Small intestine (tissue), 7 donors: Measurements from ENCODE around the gene STPG2. TPM values are rescaled to one million over a fixed set of nuclear protein-coding genes. Genes with fewer than 3 reads are reported as not detected.
A peak's percentile ranks its signal among the peaks of the same experiment; 100 is the strongest.

Source experiments
- DNase-seq, 2 donors: peaks; one replicate each; pipeline versions ENCODE4 v3.0.0 to v3.0.0-alpha.2; 2013
- FAIRE-seq: peaks from 2 replicates; lab custom pipeline; 2012; peaks lifted over from hg19 to GRCh38; lab: Jason Lieb, UNC
- H3K27ac ChIP-seq, 3 donors: one replicate each; pipeline ENCODE4 v1.5.1; 2013; ENCODE audit warnings: low read length in 2 of 3, mild to moderate bottlenecking in 2 of 3, control low read depth in 1 of 3, inconsistent platforms in 1 of 3, low read depth in 1 of 3, moderate library complexity in 1 of 3
- H3K27me3 ChIP-seq, 3 donors: one replicate each; pipeline ENCODE4 v1.6.1; 2013; ENCODE audit warnings: low read length in 3 of 3, inconsistent platforms in 1 of 3; ENCODE audit not compliant: control insufficient read depth in 3 of 3, insufficient read depth in 3 of 3
- H3K36me3 ChIP-seq, 3 donors: one replicate each; pipeline ENCODE4 v1.6.1; 2013; ENCODE audit warnings: low read length in 3 of 3, inconsistent platforms in 1 of 3, low read depth in 1 of 3, mild to moderate bottlenecking in 1 of 3, moderate library complexity in 1 of 3; ENCODE audit not compliant: control insufficient read depth in 3 of 3, insufficient read depth in 2 of 3
- H3K4me1 ChIP-seq, 3 donors: one replicate each; pipeline ENCODE4 v1.6.1; 2013; ENCODE audit warnings: low read length in 2 of 3, inconsistent platforms in 1 of 3, low read depth in 1 of 3, mild to moderate bottlenecking in 1 of 3, moderate library complexity in 1 of 3; ENCODE audit not compliant: control insufficient read depth in 3 of 3, insufficient read depth in 2 of 3
- H3K4me3 ChIP-seq, 3 donors: one replicate each; pipeline ENCODE4 v1.5.1; 2013; ENCODE audit warnings: low read length in 3 of 3, control low read depth in 1 of 3, inconsistent platforms in 1 of 3, low read depth in 1 of 3, mild to moderate bottlenecking in 1 of 3, moderate library complexity in 1 of 3
- H3K9me3 ChIP-seq, 2 donors: one replicate each; pipeline ENCODE4 v1.6.1; 2013; ENCODE audit warnings: low read depth in 1 of 2, low read length in 1 of 2; ENCODE audit not compliant: control insufficient read depth in 2 of 2, insufficient read depth in 1 of 2
- WGBS, 3 donors: extraction: QIAGEN DNeasy Blood & Tissue Kit; methylation state at CpG; one replicate each; pipeline ENCODE4 v1.1.7; 2013; 5-methylcytosine and 5-hydroxymethylcytosine counted together
- polyA plus RNA-seq, 4 donors: library from polyadenylated mRNA; stranded (reverse) in 3 of 4; unstranded in 1 of 4; fragments of 200-250 nt in 3 of 4; fragments of 120-200 nt in 1 of 4; gene quantifications; one replicate each; pipeline versions ENCODE4 v1.2.1 to v1.2.3, GENCODE V29; 2013
- donor health status: healthy with polysubstance abuse.
- donor health status: control.
- donor health status: control.
- donor health status: Bipolar disorder and iron deficiency.
- donor health status: healthy.

Gene STPG2
- polyA plus RNA-seq, 4 donors, result 0.01 to 0.40 TPM; not detected in 2

GRCh38 chr4:98162696-98163095, 19.4 kb upstream of the STPG2 start:
- Histone ChIP-seq H3K36me3 (no peaks in the 10 kb centered on the region), H3K4me3 (no peak overlapping the region), H3K9me3 (no peaks in the 10 kb centered on the region), H3K4me1 (no peaks in the 10 kb centered on the region), H3K27me3 (peaks cover 0 to 3% (median 0%) of the 10 kb centered on the region in 3 donors), H3K27ac (no peak overlapping the region)
- FAIRE-seq (no peak), DNase-seq (no peak)
- WGBS, 3 donors, result 86 to 97% (median 90%) methylated on average over 3 of the region's 3 CpGs

- H3K4me1 ChIP-seq, result no peaks in the 10 kb centered on the region
- no peak for FAIRE-seq
- no peaks in the 10 kb centered on the region for H3K36me3 ChIP-seq
- no peak overlapping the region for H3K4me3 ChIP-seq
- no peaks in the 10 kb centered on the region for H3K9me3 ChIP-seq
- WGBS, 3 donors, result 66 to 81% (median 66%) methylated on average over 4 of the region's 4 CpGs
- no peaks in the 10 kb centered on the region for H3K27me3 ChIP-seq
- DNase-seq, result peak in 1 of 2 donors; percentile 9
- no peak overlapping the region for H3K27ac ChIP-seq
These were observed 8.1 kb upstream of the STPG2 start for GRCh38 chr4:98151145-98151924.

GRCh38 chr4:98150092-98150761, 7.0 kb upstream of the STPG2 start:
- no peaks in the 10 kb centered on the region for H3K9me3 ChIP-seq
- H3K4me1 ChIP-seq, result no peaks in the 10 kb centered on the region
- FAIRE-seq, result peak; percentile 95
- H3K36me3 ChIP-seq, result no peaks in the 10 kb centered on the region
- H3K27ac ChIP-seq, result no peak overlapping the region
- H3K4me3 ChIP-seq, result no peak overlapping the region
- no peak for DNase-seq
- H3K27me3 ChIP-seq, result no peaks in the 10 kb centered on the region

GRCh38 chr4:98148856-98149255, 5.6 kb upstream of the STPG2 start:
- no peaks in the 10 kb centered on the region for H3K27me3 ChIP-seq
- no peak overlapping the region for H3K4me3 ChIP-seq
- FAIRE-seq (no peak), DNase-seq (peak in 1 of 2 donors; percentile 5)
- H3K9me3 ChIP-seq, result no peaks in the 10 kb centered on the region
- no peaks in the 10 kb centered on the region for H3K36me3 ChIP-seq
- no peak overlapping the region for H3K27ac ChIP-seq
- no peaks in the 10 kb centered on the region for H3K4me1 ChIP-seq

- H3K4me3 ChIP-seq, result no peak overlapping the region
- no peaks in the 10 kb centered on the region for H3K4me1 ChIP-seq
- no peaks in the 10 kb centered on the region for H3K27me3 ChIP-seq
- no peak overlapping the region for H3K27ac ChIP-seq
- 63 to 95% (median 75%) methylated on average over 3 of the region's 3 CpGs for WGBS, 3 donors
- DNase-seq (no peak), FAIRE-seq (no peak)
- peaks cover 0 to 2% (median 0%) of the 10 kb centered on the region in 3 donors for H3K36me3 ChIP-seq
- peaks cover 0 to 4% of the 10 kb centered on the region in 2 donors for H3K9me3 ChIP-seq
These were observed 17.1 kb downstream of the STPG2 start for GRCh38 chr4:98126141-98126540.

- no peaks in the 10 kb centered on the region for H3K4me1 ChIP-seq
- peaks cover 0 to 4% of the 10 kb centered on the region in 2 donors for H3K9me3 ChIP-seq
- FAIRE-seq (no peak), DNase-seq (peak in 1 of 2 donors; percentile 7)
- no peaks in the 10 kb centered on the region for H3K27me3 ChIP-seq
- H3K4me3 ChIP-seq, result no peak overlapping the region
- H3K27ac ChIP-seq, result no peak overlapping the region
- H3K36me3 ChIP-seq, result peaks cover 0 to 2% (median 0%) of the 10 kb centered on the region in 3 donors
- WGBS, 3 donors, result 8 to 70% (median 39%) methylated on average over 2 of the region's 2 CpGs
These were observed 17.7 kb downstream of the STPG2 start for GRCh38 chr4:98125585-98125984.

- Histone ChIP-seq H3K9me3 (no peaks in the 10 kb centered on the region), H3K36me3 (no peaks in the 10 kb centered on the region), H3K27ac (no peak overlapping the region), H3K27me3 (no peaks in the 10 kb centered on the region), H3K4me1 (no peaks in the 10 kb centered on the region), H3K4me3 (no peak overlapping the region)
- WGBS, 3 donors, result 89 to 93% (median 92%) methylated on average over 2 of the region's 2 CpGs
- no peak for FAIRE-seq
- no peak for DNase-seq
These were observed 25.9 kb downstream of the STPG2 start for GRCh38 chr4:98117363-98117762.

GRCh38 chr4:98113012-98113411, 30.3 kb downstream of the STPG2 start:
- no peak overlapping the region for H3K27ac ChIP-seq
- FAIRE-seq (no peak), DNase-seq (peak; percentile 12 to 20)
- no peak overlapping the region for H3K4me3 ChIP-seq
- WGBS, 3 donors, result 27 to 41% (median 41%) methylated on average over 3 of the region's 3 CpGs
- H3K36me3 ChIP-seq, result no peaks in the 10 kb centered on the region
- H3K9me3 ChIP-seq, result no peaks in the 10 kb centered on the region
- no peaks in the 10 kb centered on the region for H3K4me1 ChIP-seq
- H3K27me3 ChIP-seq, result peaks cover 0 to 2% (median 0%) of the 10 kb centered on the region in 3 donors
